Adipocyte (in vitro differentiated cells): Measurements from ENCODE around the gene KANSL1.
A peak's percentile ranks its signal among the peaks of the same experiment; 100 is the strongest.
"Not testable (repeated sequence)": the region's sequence is repeated elsewhere in the genome, so short reads cannot be mapped to it uniquely, and the experiment has no call there.

Source experiments
- DNase-seq: peaks from one replicate; pipeline ENCODE4 v3.0.0-alpha.2; 2015; ENCODE audit warnings: low read depth
- H3K27me3 ChIP-seq: replicated peaks from 2 replicates; pipeline ENCODE4 v1.7.0; 2013; ENCODE audit warnings: mild to moderate bottlenecking, low read length, moderate library complexity; ENCODE audit not compliant: control insufficient read depth, insufficient read depth
- H3K36me3 ChIP-seq: 2 replicates; pipeline ENCODE4 v1.7.0; 2013; ENCODE audit warnings: low read length, mild to moderate bottlenecking, moderate library complexity; ENCODE audit not compliant: control insufficient read depth, insufficient read depth, severe bottlenecking
- H3K4me1 ChIP-seq: 2 replicates; pipeline ENCODE4 v1.7.0; 2013; ENCODE audit warnings: mild to moderate bottlenecking, low read length, moderate library complexity; ENCODE audit not compliant: control insufficient read depth, insufficient read depth
- H3K4me3 ChIP-seq: 2 replicates; pipeline ENCODE4 v1.7.0; 2013; ENCODE audit warnings: mild to moderate bottlenecking, low read length, moderate library complexity
- H3K9ac ChIP-seq: 2 replicates; pipeline ENCODE4 v1.7.0; 2013; ENCODE audit warnings: mild to moderate bottlenecking, low read length, moderate library complexity
- H3K9me3 ChIP-seq: 2 replicates; pipeline ENCODE4 v1.7.0; 2013; ENCODE audit warnings: mild to moderate bottlenecking, low read length, moderate library complexity; ENCODE audit not compliant: control insufficient read depth

KANSL1 gene

GRCh38 chr17:46011711-46012505 is 181.3 kb downstream of the KANSL1 start:
- Histone ChIP-seq H3K9me3 (no peaks in the 10 kb centered on the region), H3K27me3 (no peaks in the 10 kb centered on the region), H3K4me1 (peaks cover 17% of the 10 kb centered on the region), H3K4me3 (no peak overlapping the region), H3K9ac (no peak overlapping the region), H3K36me3 (no peaks in the 10 kb centered on the region)
- no peak for DNase-seq

GRCh38 chr17:46010597-46011186 is 182.5 kb downstream of the KANSL1 start:
- no peaks in the 10 kb centered on the region for H3K27me3 ChIP-seq
- DNase-seq, result no peak
- H3K9me3 ChIP-seq, result no peaks in the 10 kb centered on the region
- peaks cover 17% of the 10 kb centered on the region for H3K4me1 ChIP-seq
- no peak overlapping the region for H3K9ac ChIP-seq
- H3K4me3 ChIP-seq, result no peak overlapping the region
- no peaks in the 10 kb centered on the region for H3K36me3 ChIP-seq

GRCh38 chr17:46009681-46010596 is 183.3 kb downstream of the KANSL1 start:
- Histone ChIP-seq H3K4me1 (peaks cover 17% of the 10 kb centered on the region), H3K9me3 (no peaks in the 10 kb centered on the region), H3K36me3 (no peaks in the 10 kb centered on the region), H3K27me3 (no peaks in the 10 kb centered on the region), H3K9ac (no peak overlapping the region), H3K4me3 (no peak overlapping the region)
- DNase-seq, result no peak

GRCh38 chr17:46008591-46008990 is 184.6 kb downstream of the KANSL1 start:
- H3K27me3 ChIP-seq, result no peaks in the 10 kb centered on the region
- H3K4me3 ChIP-seq, result no peak overlapping the region
- H3K36me3 ChIP-seq, result no peaks in the 10 kb centered on the region
- DNase-seq, result no peak
- H3K4me1 ChIP-seq, result peaks cover 18% of the 10 kb centered on the region
- no peaks in the 10 kb centered on the region for H3K9me3 ChIP-seq
- H3K9ac ChIP-seq, result no peak overlapping the region

GRCh38 chr17:46007461-46007965 is 185.7 kb downstream of the KANSL1 start:
- Histone ChIP-seq H3K9ac (no peak overlapping the region), H3K4me3 (no peak overlapping the region), H3K36me3 (no peaks in the 10 kb centered on the region), H3K27me3 (no peaks in the 10 kb centered on the region), H3K4me1 (peaks cover 17% of the 10 kb centered on the region), H3K9me3 (no peaks in the 10 kb centered on the region)
- no peak for DNase-seq

GRCh38 chr17:46006082-46006481 is 187.1 kb downstream of the KANSL1 start:
- H3K36me3 ChIP-seq, H3K9ac ChIP-seq, DNase-seq, H3K27me3 ChIP-seq, H3K9me3 ChIP-seq, H3K4me3 ChIP-seq: not testable (repeated sequence)
- H3K4me1 ChIP-seq, result peaks cover 17% of the 10 kb centered on the region

- H3K27me3 ChIP-seq, result no peaks in the 10 kb centered on the region
- H3K4me1 ChIP-seq, result peaks cover 21% of the 10 kb centered on the region
- H3K4me3 ChIP-seq, result no peak overlapping the region
- H3K9ac ChIP-seq, result no peak overlapping the region
- no peaks in the 10 kb centered on the region for H3K36me3 ChIP-seq
- H3K9me3 ChIP-seq, result no peaks in the 10 kb centered on the region
- DNase-seq, result peak; percentile 81
These were observed 189.1 kb downstream of the KANSL1 start for GRCh38 chr17:46003907-46004748.

- no peak overlapping the region for H3K4me3 ChIP-seq
These were observed 190.3 kb downstream of the KANSL1 start for GRCh38 chr17:46002973-46003316.

GRCh38 chr17:46002311-46002972 is 190.8 kb downstream of the KANSL1 start:
- peaks cover 19% of the 10 kb centered on the region for H3K4me1 ChIP-seq
- DNase-seq, result peak; percentile 84
- H3K4me3 ChIP-seq, result no peak overlapping the region
- H3K36me3 ChIP-seq, result no peaks in the 10 kb centered on the region
- no peaks in the 10 kb centered on the region for H3K9me3 ChIP-seq
- H3K27me3 ChIP-seq, result no peaks in the 10 kb centered on the region
- no peak overlapping the region for H3K9ac ChIP-seq

More at GRCh38 chr17:46002973-46003316, 190.3 kb downstream of the KANSL1 start:
- no peaks in the 10 kb centered on the region for H3K9me3 ChIP-seq
- no peaks in the 10 kb centered on the region for H3K36me3 ChIP-seq
- H3K9ac ChIP-seq, result no peak overlapping the region
- no peaks in the 10 kb centered on the region for H3K27me3 ChIP-seq
- DNase-seq, result no peak
- H3K4me1 ChIP-seq, result peaks cover 19% of the 10 kb centered on the region
